Limb (tissue), 2 donors: ENCODE measurements around the gene FGFR3.

Experiments used
- DNase-seq, 2 donors: peaks; one replicate each; pipeline ENCODE4 v3.0.0-alpha.2; 2016; ENCODE audit errors: extremely low spot score in 2 of 2

Gene FGFR3

DNA sequence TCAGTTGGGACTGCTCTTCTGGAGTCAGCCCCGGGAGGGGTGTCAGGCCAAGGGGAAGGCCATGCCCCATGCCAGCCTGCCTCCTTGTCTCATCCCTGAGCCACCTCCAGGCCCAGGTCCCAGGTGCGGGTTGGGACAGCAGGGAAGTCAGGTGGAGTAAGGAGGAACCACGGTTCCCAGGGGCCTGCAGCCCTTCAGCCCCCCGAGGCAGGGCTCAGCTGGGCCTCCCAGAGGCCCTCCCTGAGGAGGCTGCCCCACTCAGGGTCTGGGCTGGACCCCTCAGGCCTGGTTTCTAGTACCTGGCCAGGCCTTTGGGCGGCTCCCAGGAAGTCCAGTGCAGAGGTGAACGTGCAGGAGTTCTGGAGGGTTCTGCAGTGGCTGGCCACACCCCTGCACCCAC lies 23.4 kb upstream of the FGFR3 start:
- no peak for DNase-seq

DNA sequence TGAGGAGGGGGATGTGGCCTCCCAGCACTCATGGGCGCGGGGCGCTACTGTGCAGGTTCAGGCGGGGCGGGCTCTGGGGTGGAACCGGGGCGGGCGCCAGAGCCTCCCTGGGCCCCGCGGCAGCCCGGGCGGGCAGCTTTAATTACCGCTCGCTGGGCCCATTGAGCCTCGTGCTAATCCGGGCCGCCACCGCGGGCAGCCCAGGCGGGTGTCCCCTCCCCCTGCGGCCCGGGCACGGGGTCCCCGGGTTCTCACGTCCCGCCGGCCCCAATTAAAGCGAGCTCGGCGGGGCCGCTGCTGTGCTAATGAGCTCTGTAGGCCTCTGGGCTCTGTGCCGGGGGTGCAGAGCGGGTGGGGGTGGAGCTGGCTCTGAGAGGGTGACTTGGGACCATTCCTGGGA lies 22.8 kb upstream of the FGFR3 start:
- no peak for DNase-seq

DNA sequence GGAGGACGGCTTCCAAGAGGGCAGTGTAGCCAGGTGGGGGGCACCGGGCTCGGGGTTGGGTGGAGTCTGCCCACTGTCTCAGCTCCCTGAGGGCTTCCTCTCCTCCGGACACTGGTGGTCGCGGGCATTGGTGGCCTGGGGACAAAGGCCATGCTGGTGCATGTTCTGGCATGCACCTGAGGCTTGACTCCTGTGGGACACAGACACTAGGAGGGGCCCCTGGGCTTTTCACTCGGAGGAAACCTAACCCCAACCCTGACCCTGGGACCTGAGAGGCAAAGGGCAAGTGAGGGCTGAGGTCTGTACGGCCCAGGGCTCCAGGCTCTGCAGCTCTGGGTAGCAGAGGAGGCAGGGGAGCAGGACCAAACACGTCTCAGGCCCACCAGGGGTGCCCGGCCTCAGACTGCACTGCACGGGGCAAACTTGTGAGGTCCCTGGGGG lies 22.3 kb upstream of the FGFR3 start:
- DNase-seq = no peak

GRCh38 chr4:1771555-1772305 lies 21.4 kb upstream of the FGFR3 start:
- DNase-seq = no peak

DNA sequence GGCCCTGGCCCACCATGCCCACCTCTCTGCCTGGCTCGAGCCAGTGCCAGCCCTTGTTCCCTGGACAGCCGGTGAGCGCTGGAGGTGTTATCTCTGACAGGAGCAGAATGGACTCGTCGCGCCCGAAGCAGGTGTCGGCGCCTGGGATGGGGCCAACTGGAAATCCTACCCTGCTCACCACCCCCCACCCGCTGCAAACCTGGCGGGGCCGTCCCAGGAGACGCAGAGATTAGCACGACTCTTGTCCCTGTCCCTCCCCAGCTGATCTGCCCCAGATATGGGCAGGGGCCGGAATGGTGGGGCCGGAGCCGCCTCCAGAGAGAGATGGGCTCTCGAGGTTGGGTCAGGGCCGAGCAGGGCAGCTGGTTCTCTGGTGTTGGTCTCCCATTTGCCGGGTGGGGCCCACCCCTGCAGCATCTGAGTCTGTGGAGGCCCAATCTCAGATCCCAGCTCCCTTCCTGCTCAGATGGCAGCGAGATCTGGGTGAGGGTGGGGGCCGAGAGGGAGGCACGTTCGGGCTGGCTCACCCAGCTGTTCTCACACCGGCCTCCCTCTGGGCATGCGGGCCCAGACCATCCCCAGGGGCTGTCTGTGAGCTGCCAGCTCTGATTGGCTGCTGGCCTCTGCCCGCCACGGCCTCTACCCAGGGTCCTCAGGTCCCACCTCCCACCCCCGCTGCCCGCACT lies 20.1 kb upstream of the FGFR3 start:
- DNase-seq = no peak

GRCh38 chr4:1773754-1774153 lies 19.3 kb upstream of the FGFR3 start:
- no peak for DNase-seq

DNA sequence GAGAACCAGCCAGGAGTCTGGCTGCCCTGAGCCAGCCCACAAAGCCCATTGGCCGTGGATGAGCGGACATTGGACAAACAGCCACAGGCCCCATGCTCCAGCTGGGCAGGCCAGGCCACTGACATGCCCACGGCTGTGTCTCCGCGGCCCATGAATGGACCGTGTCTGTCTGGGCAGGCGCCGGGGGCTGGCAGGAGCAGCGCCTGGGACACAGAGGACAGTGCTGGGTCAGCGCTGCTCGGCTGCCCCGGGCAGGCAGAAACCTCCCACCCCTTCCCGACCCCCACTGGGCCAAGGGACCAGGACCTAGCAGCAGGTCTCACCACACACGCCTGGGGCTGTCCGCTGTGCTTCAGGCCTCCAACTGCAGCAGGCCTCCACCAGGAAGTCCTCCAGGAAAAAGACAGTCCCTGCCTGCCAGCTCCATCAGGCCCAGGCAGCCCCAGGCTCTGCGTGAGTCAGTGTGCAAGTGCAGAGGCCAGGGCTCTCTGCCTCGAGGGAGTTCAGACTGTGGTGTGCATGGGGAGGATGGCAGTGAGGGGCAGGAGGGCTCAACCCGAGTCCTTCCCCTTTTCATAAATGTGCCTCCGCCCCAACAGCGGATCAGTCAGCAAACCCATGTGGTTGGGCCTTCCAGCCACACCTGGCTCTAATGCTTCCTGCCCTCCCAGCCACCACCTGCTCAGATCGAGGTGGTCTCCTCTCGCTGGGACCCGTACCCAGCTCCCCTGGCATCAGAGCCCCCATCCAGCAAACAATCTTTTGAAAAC lies 17.2 kb upstream of the FGFR3 start:
- DNase-seq = no peak

DNA sequence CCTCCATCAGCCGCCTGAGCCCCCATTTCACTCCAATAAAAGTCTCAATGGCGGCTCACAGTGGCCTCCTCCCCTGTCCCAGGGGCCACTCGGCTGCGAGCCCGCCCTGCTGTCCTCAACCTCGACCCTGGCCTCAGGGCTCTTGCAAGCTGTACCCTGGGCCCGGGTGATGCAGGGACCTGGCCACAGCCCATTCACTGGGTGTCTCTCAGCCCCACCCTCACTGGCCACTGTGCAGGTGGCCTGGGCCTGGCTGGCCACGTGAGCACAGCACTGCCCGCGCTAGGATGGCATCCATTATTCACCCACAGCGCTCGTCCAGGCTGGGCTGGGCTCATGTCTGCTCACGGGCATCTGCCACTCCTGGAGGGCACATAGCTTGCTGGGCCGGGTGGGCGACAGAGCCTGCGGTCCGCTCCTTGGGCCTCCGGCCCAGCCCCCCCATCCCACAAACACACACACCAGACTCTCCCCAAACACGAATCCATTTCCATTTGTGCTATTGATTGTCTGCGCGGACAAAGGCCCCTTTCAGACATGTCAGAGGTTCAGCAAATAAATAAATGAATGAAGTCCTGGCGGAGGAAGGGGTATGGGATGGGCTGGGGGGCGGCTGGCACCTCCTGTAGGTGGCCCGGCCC lies 16.5 kb upstream of the FGFR3 start:
- no peak for DNase-seq

GRCh38 chr4:1777822-1778641 lies 15.1 kb upstream of the FGFR3 start:
- DNase-seq = peak in 1 of 2 donors; percentile 72

GRCh38 chr4:1778642-1779392 lies 14.3 kb upstream of the FGFR3 start:
- DNase-seq = no peak

GRCh38 chr4:1779588-1780382 lies 13.3 kb upstream of the FGFR3 start:
- no peak for DNase-seq

DNA sequence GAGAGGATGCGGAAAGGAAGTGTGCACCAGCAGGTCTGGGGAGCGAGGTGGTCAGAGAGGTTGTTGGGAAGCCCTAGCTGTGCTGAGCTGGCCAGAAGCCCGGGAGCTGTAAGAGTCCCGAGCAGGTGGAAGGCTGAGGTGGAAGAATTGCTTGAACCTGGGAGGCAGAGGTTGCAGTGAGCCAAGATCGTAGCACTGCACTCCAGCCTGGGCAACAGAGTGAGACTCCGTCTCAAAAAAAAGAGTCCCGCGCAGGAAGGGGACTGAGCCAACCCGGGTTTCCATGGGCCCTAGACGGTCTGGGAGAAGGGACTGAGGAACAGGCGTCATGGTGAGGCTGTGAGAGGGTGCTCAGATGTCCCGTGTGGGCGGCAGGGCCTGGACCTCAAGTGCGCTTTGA lies 12.7 kb upstream of the FGFR3 start:
- DNase-seq = no peak

- no peak for DNase-seq
Observed at GRCh38 chr4:1783015-1783414, 10.1 kb upstream of the FGFR3 start.

DNA sequence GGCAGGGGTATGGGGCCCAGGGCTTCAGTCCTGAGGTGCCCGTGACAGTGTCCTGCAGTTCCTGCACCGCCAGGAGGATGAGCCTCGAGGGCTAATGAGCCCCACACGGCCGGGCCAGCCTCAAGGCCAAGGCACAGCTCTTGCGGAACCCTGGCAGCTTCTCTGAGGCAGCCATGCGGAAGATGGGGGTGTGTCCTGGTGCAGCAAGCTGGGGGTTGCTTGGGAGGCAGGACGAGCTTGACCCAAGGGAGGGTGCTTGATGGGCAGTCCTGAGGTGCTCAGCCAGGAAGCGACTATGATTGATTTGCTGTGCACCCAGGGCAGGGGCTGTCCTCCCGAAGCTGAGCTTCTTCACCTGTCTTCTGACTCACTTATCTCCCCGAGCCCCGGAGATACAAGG lies 9.1 kb upstream of the FGFR3 start:
- no peak for DNase-seq

DNA sequence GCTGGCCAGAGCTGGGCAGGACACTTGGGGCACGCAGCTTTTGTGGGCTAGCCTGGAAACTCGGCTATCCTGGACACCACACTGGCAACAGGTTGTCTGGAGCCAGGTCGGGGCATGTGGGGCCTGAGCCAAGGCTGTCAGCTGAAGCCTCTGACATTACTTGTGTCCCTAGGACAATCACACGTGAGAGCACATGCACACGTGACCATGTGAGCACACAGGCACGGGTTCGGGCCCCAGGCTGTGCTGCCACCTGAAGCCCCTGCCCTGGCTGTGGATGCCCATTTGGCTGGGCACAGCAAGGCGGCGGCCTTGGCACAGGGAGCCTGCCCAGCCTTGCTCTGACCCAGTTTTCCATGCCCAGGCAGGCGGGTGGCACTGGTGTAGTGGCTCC lies 8.7 kb upstream of the FGFR3 start:
- DNase-seq = no peak

DNA sequence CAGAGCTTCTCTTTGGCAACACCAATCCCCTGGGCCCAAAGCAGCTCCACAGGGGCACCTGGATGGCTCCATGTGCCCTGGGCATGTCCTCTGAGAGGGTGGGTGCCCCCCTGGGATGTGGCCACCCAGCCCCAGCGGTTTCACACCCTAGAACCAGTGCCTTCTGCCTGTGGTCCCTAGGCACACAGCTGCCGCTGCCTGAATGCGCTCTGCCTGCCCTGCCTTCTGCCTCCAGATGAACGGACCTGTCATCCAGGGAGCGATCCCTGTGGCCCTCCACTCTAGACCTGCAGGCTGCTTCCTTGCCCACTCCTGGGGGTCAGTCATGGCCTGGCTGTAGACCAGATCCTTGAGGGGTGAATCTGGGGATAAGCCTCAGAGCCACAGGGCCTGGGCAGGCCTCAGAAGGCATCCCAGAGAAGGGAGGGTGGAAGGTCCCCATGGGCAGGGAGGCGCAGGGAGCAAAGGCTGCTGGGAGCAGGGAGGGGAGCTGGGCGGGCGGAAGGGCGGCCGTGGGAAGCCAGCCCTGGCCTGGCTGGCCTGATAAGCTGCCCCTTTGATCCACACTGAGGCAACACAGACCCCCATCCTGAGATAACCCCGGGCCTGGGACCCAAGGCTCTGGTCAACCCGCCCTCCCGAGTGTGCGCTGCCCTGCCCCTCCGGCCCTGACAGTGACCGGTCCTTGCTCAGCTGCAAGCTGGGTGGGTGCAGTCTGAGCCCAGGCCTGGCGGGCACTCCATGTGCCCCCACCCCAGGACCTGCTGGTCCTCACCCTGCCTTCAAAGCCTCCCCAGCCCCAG lies 8.1 kb upstream of the FGFR3 start:
- no peak for DNase-seq

GRCh38 chr4:1785592-1785991 lies 7.5 kb upstream of the FGFR3 start:
- DNase-seq = no peak

- DNase-seq = no peak
Observed at GRCh38 chr4:1786544-1787362, 6.3 kb upstream of the FGFR3 start.
